AG04450 (cell line): ENCODE results near the gene OR2F2. TPM values are rescaled to one million over a fixed set of nuclear protein-coding genes. Genes with fewer than 3 reads are reported as not detected.

ENCODE experiments used
- CTCF ChIA-PET: fragments of 300-600, 350-600 bp; formaldehyde crosslinking; extraction: SDS; loops from one replicate; lab custom pipeline; 2022; ENCODE audit warnings: antibody characterized with exemption, inconsistent platforms; lab: Charles Lee
- POLR2A ChIA-PET: fragments of 350-600 bp; formaldehyde crosslinking; extraction: SDS; loops from one replicate; lab custom pipeline; 2021; ENCODE audit warnings: antibody characterized with exemption, inconsistent platforms; lab: Yijun Ruan, JAX
- DNase-seq: peaks from one replicate; pipeline ENCODE4 v3.0.0-alpha.2; 2011; ENCODE audit warnings: low read depth, low spot score
- H3K27ac ChIP-seq: one replicate; pipeline ENCODE4 v1.5.1; 2012; ENCODE audit warnings: low read depth, low read length, control low read depth
- H3K27me3 ChIP-seq: one replicate; pipeline ENCODE4 v1.6.0; 2012; ENCODE audit warnings: low read length; ENCODE audit not compliant: control insufficient read depth, insufficient read depth
- H3K4me3 ChIP-seq: 2 replicates; pipeline ENCODE4 v1.5.1; 2011; ENCODE audit warnings: mild to moderate bottlenecking, low read depth, low read length, control low read depth
- H3K9me3 ChIP-seq: 2 replicates; pipeline ENCODE4 v1.5.1; 2012; ENCODE audit warnings: low read length; ENCODE audit not compliant: control insufficient read depth, insufficient read depth
- polyA plus RNA-seq: library from polyadenylated mRNA; depleted of rRNA; stranded (reverse); fragments of >200 nt; gene quantifications from 2 replicates; pipeline ENCODE4 v1.2.3, GENCODE V29; 2011
- TF ChIP-seq, protein P1 (sequence below): IDR thresholded peaks from 2 replicates; pipeline ENCODE4 v1.5.1; 2011; ENCODE audit warnings: low read depth, low read length, control low read depth, inconsistent platforms

OR2F2 gene
- polyA plus RNA-seq, 1 experiment: not detected

DNA sequence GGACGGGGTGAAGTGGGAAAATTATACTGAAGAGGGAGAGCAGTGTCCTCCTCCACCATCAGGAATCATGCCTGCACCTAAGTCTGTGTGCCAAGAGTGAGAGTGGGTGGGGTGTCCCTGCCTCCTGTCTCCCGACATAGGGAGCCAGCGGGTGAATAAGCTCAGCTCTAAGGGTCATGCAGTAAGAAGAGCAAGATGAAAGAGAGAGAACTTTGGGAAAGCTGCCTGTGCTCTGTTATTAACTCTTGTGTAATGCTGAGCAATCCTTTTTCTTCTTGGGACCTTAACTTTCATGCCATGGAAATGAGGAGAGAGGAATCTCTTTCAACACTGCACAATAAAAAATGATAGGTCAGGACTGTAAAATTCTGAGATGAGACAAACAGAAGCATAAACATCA, 25.2 kb upstream of the OR2F2 start:
- Histone ChIP-seq H3K27me3 (no peaks in the 10 kb centered on the region), H3K4me3 (no peak overlapping the region), H3K9me3 (no peaks in the 10 kb centered on the region), H3K27ac (no peak overlapping the region)
- CTCF ChIA-PET: no interaction called here
- DNase-seq: no peak
- POLR2A ChIA-PET: no interaction called here
- TF ChIP-seq, protein P1, sequence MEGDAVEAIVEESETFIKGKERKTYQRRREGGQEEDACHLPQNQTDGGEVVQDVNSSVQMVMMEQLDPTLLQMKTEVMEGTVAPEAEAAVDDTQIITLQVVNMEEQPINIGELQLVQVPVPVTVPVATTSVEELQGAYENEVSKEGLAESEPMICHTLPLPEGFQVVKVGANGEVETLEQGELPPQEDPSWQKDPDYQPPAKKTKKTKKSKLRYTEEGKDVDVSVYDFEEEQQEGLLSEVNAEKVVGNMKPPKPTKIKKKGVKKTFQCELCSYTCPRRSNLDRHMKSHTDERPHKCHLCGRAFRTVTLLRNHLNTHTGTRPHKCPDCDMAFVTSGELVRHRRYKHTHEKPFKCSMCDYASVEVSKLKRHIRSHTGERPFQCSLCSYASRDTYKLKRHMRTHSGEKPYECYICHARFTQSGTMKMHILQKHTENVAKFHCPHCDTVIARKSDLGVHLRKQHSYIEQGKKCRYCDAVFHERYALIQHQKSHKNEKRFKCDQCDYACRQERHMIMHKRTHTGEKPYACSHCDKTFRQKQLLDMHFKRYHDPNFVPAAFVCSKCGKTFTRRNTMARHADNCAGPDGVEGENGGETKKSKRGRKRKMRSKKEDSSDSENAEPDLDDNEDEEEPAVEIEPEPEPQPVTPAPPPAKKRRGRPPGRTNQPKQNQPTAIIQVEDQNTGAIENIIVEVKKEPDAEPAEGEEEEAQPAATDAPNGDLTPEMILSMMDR: no peak

DNA sequence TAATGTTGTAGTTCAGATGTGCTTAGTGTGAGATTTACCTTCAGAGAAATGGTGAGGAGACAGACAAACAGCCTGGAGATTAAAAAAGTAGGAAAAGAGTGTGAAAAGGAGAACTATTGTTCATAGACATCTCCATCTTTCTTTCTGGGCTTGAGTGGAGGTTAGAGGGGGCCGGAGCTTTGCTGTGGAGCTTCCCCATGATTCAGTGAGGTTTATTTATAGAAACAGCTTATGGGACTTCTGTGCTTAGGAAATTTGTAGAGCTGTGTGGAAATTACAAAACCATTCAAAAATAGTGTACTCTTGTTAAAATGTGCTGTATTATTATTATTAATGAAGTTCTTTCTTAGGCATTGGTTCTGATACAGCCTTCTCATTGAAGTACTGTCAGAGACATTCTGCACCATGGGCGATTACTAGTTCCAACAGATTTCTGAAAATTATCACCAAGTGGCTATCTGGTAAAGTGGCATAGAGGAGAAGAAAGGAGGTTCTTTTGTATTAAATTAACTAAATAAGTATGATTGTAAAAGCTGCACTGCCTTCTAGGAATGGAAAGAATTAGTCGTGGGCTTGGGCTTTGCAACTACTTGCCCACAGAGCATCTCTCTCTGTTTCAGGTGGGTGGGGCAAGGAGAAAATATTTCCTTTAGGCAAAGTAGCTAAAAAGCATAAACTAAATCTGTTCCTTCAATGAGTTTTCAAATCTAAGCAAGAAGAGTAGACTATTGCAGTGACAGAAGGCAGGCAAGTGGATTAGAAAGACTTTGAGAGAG, 24.4 kb upstream of the OR2F2 start:
- Histone ChIP-seq H3K4me3 (no peak overlapping the region), H3K27ac (no peak overlapping the region), H3K27me3 (no peaks in the 10 kb centered on the region), H3K9me3 (no peaks in the 10 kb centered on the region)
- TF ChIP-seq, protein P1: no peak
- CTCF ChIA-PET: interaction anchor here (2.8 kb wide), 1 partner anchor 9 kb away, joined by 12 read pairs; the partner anchor contains the start of gene TCAF1
- POLR2A ChIA-PET: no interaction called here
- DNase-seq: no peak

- DNase-seq: no peak
- Histone ChIP-seq H3K27ac (no peak overlapping the region), H3K27me3 (no peaks in the 10 kb centered on the region), H3K4me3 (no peak overlapping the region), H3K9me3 (no peaks in the 10 kb centered on the region)
- TF ChIP-seq, protein P1: no peak
- ChIA-PET POLR2A (no interaction called here), CTCF (interaction anchor here (1.1 kb wide), 1 partner anchor 8 kb away, joined by 4 read pairs; no protein-coding TSS in a partner anchor)
Observed at GRCh38 chr7:143913945-143914615, 21.0 kb upstream of the OR2F2 start.

DNA sequence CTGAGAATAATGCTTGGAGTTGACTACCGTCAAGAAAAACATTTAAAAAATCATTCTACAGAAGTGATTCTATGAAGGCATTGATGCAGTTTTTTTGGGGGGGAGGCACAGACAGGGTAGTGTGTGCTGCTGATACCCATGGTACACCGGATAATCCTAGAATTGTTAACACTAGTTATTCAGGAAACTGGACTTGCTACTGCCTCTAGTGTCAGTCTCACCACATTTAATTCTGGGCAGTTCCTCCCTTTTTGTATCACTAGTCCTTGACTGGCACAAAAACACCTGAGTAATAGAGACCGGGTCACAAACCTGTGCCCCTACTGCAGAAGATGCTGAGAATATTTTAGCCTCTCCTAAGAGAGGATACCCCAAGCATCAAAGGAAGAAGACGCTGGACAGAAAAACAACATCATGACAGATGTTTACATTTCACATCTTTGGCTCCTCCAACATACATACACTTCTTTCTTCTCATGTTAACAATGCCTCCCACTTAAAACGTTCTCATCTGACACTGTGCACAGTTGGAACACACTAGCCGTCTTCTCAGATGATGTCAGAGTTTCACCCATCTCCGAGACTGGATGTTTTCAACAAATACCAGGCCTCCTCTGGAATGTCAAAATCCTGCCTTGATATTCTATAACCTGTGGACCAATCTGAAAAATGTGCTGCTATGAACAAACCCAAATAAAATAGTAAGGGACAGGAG, 19.9 kb upstream of the OR2F2 start:
- CTCF ChIA-PET: interaction anchor here (1.1 kb wide), 1 partner anchor 9 kb away, joined by 4 read pairs; no protein-coding TSS in a partner anchor
- Histone ChIP-seq H3K9me3 (no peaks in the 10 kb centered on the region), H3K4me3 (no peak overlapping the region), H3K27me3 (no peaks in the 10 kb centered on the region), H3K27ac (no peak overlapping the region)
- no peak for DNase-seq
- TF ChIP-seq, protein P1: 0 out of 2 replicates have a peak, but pooled peaks have one; percentile 8
- POLR2A ChIA-PET: no interaction called here
